Measurements from ENCODE around the gene ADGRA3. TPM values are rescaled to one million over a fixed set of nuclear protein-coding genes. Genes with fewer than 3 reads are reported as not detected.

ADGRA3 gene
- polyA plus RNA-seq, 1 donor from 2014 or later: 0.14 TPM

DNA sequence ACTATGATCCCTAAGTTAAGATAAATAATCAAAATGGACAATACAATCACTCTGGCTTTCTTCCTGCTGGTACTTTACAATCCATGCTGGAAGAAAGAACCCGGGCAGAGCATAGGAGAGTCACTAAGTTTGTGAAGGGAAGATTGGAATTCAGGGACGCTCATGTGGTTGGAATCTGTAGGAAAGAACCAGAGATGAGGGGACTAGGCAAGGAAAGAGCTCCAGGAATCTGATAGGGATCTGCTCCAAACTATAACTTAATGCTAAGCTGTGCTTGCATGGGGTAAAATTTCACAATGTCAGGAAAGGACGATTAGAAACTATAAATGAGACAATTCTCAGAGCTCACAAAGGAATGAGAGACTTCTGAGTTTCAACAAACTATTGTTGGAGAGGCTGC lies 167.5 kb downstream of the ADGRA3 start:
- no peaks in the 10 kb centered on the region for H3K27me3 Mint-ChIP-seq
- no peak overlapping the region for H3K27ac Mint-ChIP-seq
- H3K36me3 Mint-ChIP-seq: no peaks in the 10 kb centered on the region
- no peak overlapping the region for H3K4me3 Mint-ChIP-seq
- H3K9me3 Mint-ChIP-seq: peaks cover 0 to 3% (median 3%) of the 10 kb centered on the region in 3 donors
- H3K4me1 Mint-ChIP-seq: peaks cover 0 to 1% (median 0%) of the 10 kb centered on the region in 3 donors

GRCh38 chr4:22345678-22346077 lies 170.2 kb downstream of the ADGRA3 start:
- H3K27ac Mint-ChIP-seq: no peak overlapping the region
- peaks cover 0 to 3% (median 3%) of the 10 kb centered on the region in 3 donors for H3K9me3 Mint-ChIP-seq
- peaks cover 0 to 1% (median 0%) of the 10 kb centered on the region in 3 donors for H3K4me1 Mint-ChIP-seq
- no peaks in the 10 kb centered on the region for H3K36me3 Mint-ChIP-seq
- no peak overlapping the region for H3K4me3 Mint-ChIP-seq
- no peaks in the 10 kb centered on the region for H3K27me3 Mint-ChIP-seq

- H3K9me3 Mint-ChIP-seq: peaks cover 0 to 3% (median 3%) of the 10 kb centered on the region in 3 donors
- H3K36me3 Mint-ChIP-seq: no peaks in the 10 kb centered on the region
- H3K27ac Mint-ChIP-seq: no peak overlapping the region
- no peak overlapping the region for H3K4me3 Mint-ChIP-seq
- no peaks in the 10 kb centered on the region for H3K27me3 Mint-ChIP-seq
- H3K4me1 Mint-ChIP-seq: no peaks in the 10 kb centered on the region
These were observed 170.8 kb downstream of the ADGRA3 start for GRCh38 chr4:22345055-22345454.

DNA sequence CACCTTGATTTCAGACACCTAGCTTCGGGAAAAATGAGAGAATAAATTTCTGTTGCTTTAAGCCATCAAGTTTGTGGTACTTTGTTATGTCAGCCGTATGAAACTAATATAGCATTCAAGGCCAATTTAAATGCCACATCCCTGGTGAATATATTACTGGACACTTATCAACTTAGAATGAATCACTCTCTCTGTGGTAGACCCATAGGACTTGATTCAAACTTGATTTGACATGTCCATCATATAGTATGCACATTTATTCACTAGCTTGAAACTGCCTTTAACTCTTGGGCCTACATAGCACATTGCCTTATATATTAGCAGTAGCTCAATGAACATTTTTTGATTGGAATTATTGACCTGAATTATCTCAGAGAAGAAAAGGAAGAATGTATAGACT lies 172.3 kb downstream of the ADGRA3 start:
- H3K27me3 Mint-ChIP-seq: no peaks in the 10 kb centered on the region
- no peaks in the 10 kb centered on the region for H3K36me3 Mint-ChIP-seq
- no peak overlapping the region for H3K27ac Mint-ChIP-seq
- H3K4me3 Mint-ChIP-seq: no peak overlapping the region
- peaks cover 0 to 6% (median 3%) of the 10 kb centered on the region in 3 donors for H3K9me3 Mint-ChIP-seq
- no peaks in the 10 kb centered on the region for H3K4me1 Mint-ChIP-seq

- Mint-ChIP-seq H3K4me1 (no peaks in the 10 kb centered on the region), H3K27ac (no peak overlapping the region), H3K4me3 (no peak overlapping the region), H3K9me3 (peaks cover 3 to 6% (median 4%) of the 10 kb centered on the region in 3 donors), H3K27me3 (no peaks in the 10 kb centered on the region), H3K36me3 (no peaks in the 10 kb centered on the region)
These were observed 176.4 kb downstream of the ADGRA3 start for GRCh38 chr4:22339491-22339890.

GRCh38 chr4:22338796-22339195 lies 177.1 kb downstream of the ADGRA3 start:
- H3K4me1 Mint-ChIP-seq: no peaks in the 10 kb centered on the region
- no peaks in the 10 kb centered on the region for H3K36me3 Mint-ChIP-seq
- H3K9me3 Mint-ChIP-seq: peaks cover 3 to 4% (median 4%) of the 10 kb centered on the region in 3 donors
- H3K27me3 Mint-ChIP-seq: no peaks in the 10 kb centered on the region
- H3K4me3 Mint-ChIP-seq: no peak overlapping the region
- H3K27ac Mint-ChIP-seq: no peak overlapping the region

Other genes starting within 250 kb of the ADGRA3 start
- not detected for gene GBA3, start 176.9 kb upstream of the ADGRA3 start, polyA plus RNA-seq